Body of pancreas (tissue), 4 donors: ENCODE data around the gene AMOTL1. TPM values are rescaled to one million over a fixed set of nuclear protein-coding genes. Genes with fewer than 3 reads are reported as not detected.
A peak's percentile ranks its signal among the peaks of the same experiment; 100 is the strongest.
"Not testable (repeated sequence)": the region's sequence is repeated elsewhere in the genome, so short reads cannot be mapped to it uniquely, and the experiment has no call there.

Experiments
- ATAC-seq: fragments of 150-250 bp; one replicate; pipeline ENCODE4 v1.9.1; 2016
- DNase-seq, 4 donors: peaks; one replicate each; pipeline ENCODE4 v3.0.0-alpha.2; 2019
- H3K27ac ChIP-seq, 4 donors: fragments of 200-600 bp; sonication (generic); 1 replicate in 3 of 4; 2 replicates in 1 of 4; pipeline versions ENCODE4 v1.5.1 to v1.6.1; 2016 to 2019; ENCODE audit warnings: mild to moderate bottlenecking in 1 of 4, mixed read lengths in 1 of 4, moderate library complexity in 1 of 4
- H3K27me3 ChIP-seq, 2 donors: fragments of 200-600 bp; sonication (generic); one replicate each; pipeline ENCODE4 v1.6.0; 2016; ENCODE audit warnings: mild to moderate bottlenecking in 1 of 2
- H3K36me3 ChIP-seq, 2 donors: fragments of 200-600 bp; sonication (generic); replicated peaks in 1 of 2; 2 replicates each; pipeline ENCODE4 v1.5.1; 2016; ENCODE audit warnings: low read depth in 2 of 2; ENCODE audit not compliant: insufficient read depth in 1 of 2
- H3K4me1 ChIP-seq: fragments of 200-600 bp; sonication (generic); one replicate; pipeline ENCODE4 v1.6.0; 2016
- H3K4me3 ChIP-seq, 2 donors: fragments of 200-600 bp; sonication (generic); 1 replicate in 1 of 2; 2 replicates in 1 of 2; pipeline ENCODE4 v1.5.1; 2016 to 2019
- H3K9me3 ChIP-seq, 3 donors: fragments of 200-600 bp; sonication (generic); 1 replicate in 2 of 3; 2 replicates in 1 of 3; pipeline ENCODE4 v1.5.1; 2016
- POLR2A ChIP-seq, 3 donors: fragments of 450-650 bp; IDR thresholded peaks; one replicate each; pipeline ENCODE4 v1.6.1; 2016; ENCODE audit warnings: antibody characterized with exemption in 3 of 3, mild to moderate bottlenecking in 2 of 3
- WGBS, 2 donors: methylation state at CpG; one replicate each; pipeline ENCODE4 v1.1.5; 2017; 5-methylcytosine and 5-hydroxymethylcytosine counted together
- intact Hi-C: fragments of 100-400 bp; cut with DNase I; formaldehyde crosslinking; loops from one replicate; pipeline ENCODE4 v1.15.1; 2023
- total RNA-seq, 2 donors: library from RNA; depleted of rRNA; stranded (reverse); fragments of >200 nt; gene quantifications; one replicate each; pipeline ENCODE4 v1.1.0, GENCODE V29; 2016
- TF ChIP-seq, protein P1 (sequence below), 7 experiments: fragments of 450-650 bp in 4 of 7; fragments of 200-600 bp in 3 of 7; sonication (generic) in 3 of 7; IDR thresholded peaks; one replicate each; pipeline ENCODE4 v1.5.1; 2016 to 2019; ENCODE audit warnings: antibody characterized with exemption in 7 of 7

AMOTL1 gene
- total RNA-seq, 2 donors from 2014 or later, result 20.4 to 21.5 TPM

- peak overlapping the region; percentile 6 to 41 (median 26) for H3K27ac ChIP-seq
- intact Hi-C loops, result loop anchor here (10.0 kb wide), 1 partner anchor 53 kb away; no protein-coding TSS in a partner anchor
- no peak overlapping the region for H3K4me3 ChIP-seq
- H3K27me3 ChIP-seq, result no peaks in the 10 kb centered on the region
- H3K9me3 ChIP-seq, result no peaks in the 10 kb centered on the region
- no peak for TF ChIP-seq POLR2A (IDR thresholded peaks at IDR 0.05)
- TF ChIP-seq, protein P1, sequence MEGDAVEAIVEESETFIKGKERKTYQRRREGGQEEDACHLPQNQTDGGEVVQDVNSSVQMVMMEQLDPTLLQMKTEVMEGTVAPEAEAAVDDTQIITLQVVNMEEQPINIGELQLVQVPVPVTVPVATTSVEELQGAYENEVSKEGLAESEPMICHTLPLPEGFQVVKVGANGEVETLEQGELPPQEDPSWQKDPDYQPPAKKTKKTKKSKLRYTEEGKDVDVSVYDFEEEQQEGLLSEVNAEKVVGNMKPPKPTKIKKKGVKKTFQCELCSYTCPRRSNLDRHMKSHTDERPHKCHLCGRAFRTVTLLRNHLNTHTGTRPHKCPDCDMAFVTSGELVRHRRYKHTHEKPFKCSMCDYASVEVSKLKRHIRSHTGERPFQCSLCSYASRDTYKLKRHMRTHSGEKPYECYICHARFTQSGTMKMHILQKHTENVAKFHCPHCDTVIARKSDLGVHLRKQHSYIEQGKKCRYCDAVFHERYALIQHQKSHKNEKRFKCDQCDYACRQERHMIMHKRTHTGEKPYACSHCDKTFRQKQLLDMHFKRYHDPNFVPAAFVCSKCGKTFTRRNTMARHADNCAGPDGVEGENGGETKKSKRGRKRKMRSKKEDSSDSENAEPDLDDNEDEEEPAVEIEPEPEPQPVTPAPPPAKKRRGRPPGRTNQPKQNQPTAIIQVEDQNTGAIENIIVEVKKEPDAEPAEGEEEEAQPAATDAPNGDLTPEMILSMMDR (IDR thresholded peaks at IDR 0.05), result no peak
- H3K36me3 ChIP-seq, result no peaks in the 10 kb centered on the region
- WGBS, 2 donors, result 71 to 80% methylated on average over 3 of the region's 3 CpGs
- DNase-seq, result no peak
- H3K4me1 ChIP-seq, result peaks cover 90% of the 10 kb centered on the region
- ATAC-seq, result no peak
These were observed 23.2 kb downstream of the AMOTL1 start for GRCh38 chr11:94791216-94791889.

GRCh38 chr11:94791942-94792341, 23.8 kb downstream of the AMOTL1 start:
- H3K27ac ChIP-seq, result peak overlapping the region in 1 of 4 donors; percentile 6
- 91 to 93% methylated on average over 5 of the region's 5 CpGs for WGBS, 2 donors
- not testable (repeated sequence) for DNase-seq, H3K9me3 ChIP-seq, H3K36me3 ChIP-seq, H3K4me3 ChIP-seq, ATAC-seq, H3K27me3 ChIP-seq
- H3K4me1 ChIP-seq, result peaks cover 88% of the 10 kb centered on the region
- intact Hi-C loops, result loop anchor here (10.0 kb wide), 1 partner anchor 53 kb away; no protein-coding TSS in a partner anchor

GRCh38 chr11:94792451-94792850, 24.3 kb downstream of the AMOTL1 start:
- intact Hi-C loops, result loop anchor here (10.0 kb wide), 1 partner anchor 52 kb away; no protein-coding TSS in a partner anchor
- Histone ChIP-seq H3K27ac (peak overlapping the region in 2 of 4 donors; percentile 9 to 66), H3K36me3 (no peaks in the 10 kb centered on the region), H3K4me1 (peaks cover 90% of the 10 kb centered on the region), H3K4me3 (no peak overlapping the region), H3K27me3 (no peaks in the 10 kb centered on the region), H3K9me3 (no peaks in the 10 kb centered on the region)
- ATAC-seq (no peak), DNase-seq (no peak)
- 93 to 94% methylated on average over 3 of the region's 3 CpGs for WGBS, 2 donors
- TF ChIP-seq POLR2A (IDR thresholded peaks at IDR 0.05), result no peak
- TF ChIP-seq, protein P1 (IDR thresholded peaks at IDR 0.05), result no peak

DNA sequence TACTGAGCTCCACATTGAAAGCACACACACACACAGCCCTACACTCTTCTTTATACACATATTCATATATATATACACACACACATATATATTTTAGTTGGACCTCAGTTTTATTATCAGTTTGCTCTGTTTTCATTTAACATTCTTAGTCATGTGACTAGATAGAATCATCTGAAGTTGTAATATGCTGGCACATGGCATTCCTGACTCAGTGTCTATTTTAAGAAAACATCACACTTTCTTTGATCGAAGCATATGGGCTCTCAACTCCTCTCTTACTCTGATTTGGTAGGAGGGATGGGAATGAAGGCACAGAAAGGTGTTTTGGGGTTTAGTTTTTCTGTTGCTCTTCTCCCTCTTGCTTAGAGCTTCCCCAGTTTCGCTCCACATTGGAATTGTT, 24.8 kb downstream of the AMOTL1 start:
- Histone ChIP-seq H3K36me3 (no peaks in the 10 kb centered on the region), H3K9me3 (no peaks in the 10 kb centered on the region), H3K4me1 (peaks cover 89% of the 10 kb centered on the region), H3K27me3 (no peaks in the 10 kb centered on the region), H3K4me3 (no peak overlapping the region), H3K27ac (peak overlapping the region in 3 of 4 donors; percentile 37 to 66 (median 62))
- no peak for DNase-seq
- WGBS, 2 donors, result 66 to 68% methylated on average over 2 of the region's 2 CpGs
- intact Hi-C loops, result loop anchor here (10.0 kb wide), 1 partner anchor 52 kb away; no protein-coding TSS in a partner anchor
- ATAC-seq, result no peak
- TF ChIP-seq POLR2A (IDR thresholded peaks at IDR 0.05), result no peak
- TF ChIP-seq, protein P1 (IDR thresholded peaks at IDR 0.05), result no peak

- no peak for ATAC-seq
- no peak for TF ChIP-seq POLR2A (IDR thresholded peaks at IDR 0.05)
- TF ChIP-seq, protein P1 (IDR thresholded peaks at IDR 0.05), result no peak
- intact Hi-C loops, result loop anchor here (10.0 kb wide), 1 partner anchor 51 kb away; no protein-coding TSS in a partner anchor
- Histone ChIP-seq H3K27me3 (no peaks in the 10 kb centered on the region), H3K36me3 (no peaks in the 10 kb centered on the region), H3K4me1 (peaks cover 81% of the 10 kb centered on the region), H3K4me3 (no peak overlapping the region), H3K9me3 (no peaks in the 10 kb centered on the region), H3K27ac (peak overlapping the region; percentile 62 to 77 (median 71))
- WGBS, 2 donors, result 36 to 39% methylated on average over 2 of the region's 2 CpGs
- DNase-seq, result no peak
These were observed 25.7 kb downstream of the AMOTL1 start for GRCh38 chr11:94793822-94794221.
